ENCODE data around the gene SLC24A3.

The SLC24A3 gene

DNA sequence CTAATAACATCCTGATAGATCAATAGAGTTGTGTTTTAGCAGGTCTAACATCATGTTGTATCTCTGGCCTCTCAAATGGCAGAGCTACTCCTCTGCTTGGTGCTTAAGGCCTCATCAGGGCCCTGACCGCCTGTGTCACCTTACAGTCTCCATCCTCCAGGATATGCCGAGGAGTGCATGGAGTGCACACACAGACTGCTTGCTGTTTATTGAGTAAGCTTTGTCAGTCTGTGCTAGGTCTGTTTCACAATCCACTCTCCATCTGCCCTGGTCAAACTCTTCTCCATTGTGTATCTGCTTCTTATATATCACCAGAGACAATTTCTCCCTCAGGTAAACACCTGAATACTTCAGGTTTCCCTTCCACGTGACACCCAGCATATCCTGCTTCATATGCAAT, 136.1 kb downstream of the SLC24A3 start:
- DNase-seq: no peak

DNA sequence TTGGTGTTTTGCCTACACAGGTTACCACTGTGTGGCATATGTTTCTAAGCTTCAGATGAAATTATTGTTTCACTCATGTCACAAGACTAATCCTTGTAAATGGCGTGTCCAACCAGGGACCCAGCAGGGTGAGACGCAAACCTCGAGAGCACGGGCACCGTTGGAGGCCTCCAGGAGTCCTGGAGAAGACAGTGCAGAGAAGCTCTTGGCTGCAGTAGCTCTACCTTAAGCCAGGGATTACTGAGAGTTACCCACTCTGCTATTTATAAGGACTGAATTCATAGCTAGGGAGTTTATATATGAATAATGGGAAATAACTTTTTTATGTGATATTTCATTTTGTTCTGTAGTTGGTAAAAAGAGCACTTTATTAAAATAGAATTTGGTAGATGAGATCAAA, 137.4 kb downstream of the SLC24A3 start:
- no peak for DNase-seq

DNA sequence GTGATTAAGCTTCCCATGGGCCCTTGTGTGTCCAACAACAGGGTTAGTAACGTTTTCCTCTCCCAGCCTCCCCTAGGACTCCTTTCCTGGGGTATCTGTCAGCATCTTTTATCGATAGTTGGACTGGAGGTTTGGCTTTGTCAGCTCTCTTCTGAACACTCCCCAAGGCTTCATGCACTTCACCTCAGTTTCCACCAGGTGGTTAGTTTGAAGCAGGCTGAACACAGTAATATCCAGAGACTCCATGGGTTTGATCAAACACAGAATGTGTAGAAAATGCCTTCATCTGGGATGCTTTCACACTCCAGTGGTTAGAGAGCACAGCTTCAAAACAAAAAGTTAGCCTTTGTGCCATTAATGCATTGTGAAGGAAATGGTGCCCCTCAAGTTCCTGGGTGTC, 139.1 kb downstream of the SLC24A3 start:
- DNase-seq: no peak

DNA sequence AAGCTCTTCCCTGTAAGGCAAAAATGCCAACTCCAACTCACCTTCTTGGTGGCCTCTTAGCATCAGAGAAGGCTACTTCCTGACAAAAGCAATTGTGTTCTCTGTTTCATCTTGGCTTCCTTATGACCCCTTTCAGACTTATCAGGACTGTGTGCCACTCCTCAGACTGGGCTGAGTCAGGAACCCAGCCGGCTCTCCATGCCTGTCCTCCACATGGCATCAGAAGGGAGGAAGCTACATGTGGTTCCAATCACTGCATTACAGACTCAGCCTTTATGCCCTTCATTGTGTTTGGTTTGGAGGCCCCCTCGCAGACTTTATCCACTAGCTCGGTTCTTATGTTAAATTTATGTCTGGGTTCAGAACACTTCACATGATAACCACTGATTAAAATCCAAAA, 142.5 kb downstream of the SLC24A3 start:
- no peak for DNase-seq

DNA sequence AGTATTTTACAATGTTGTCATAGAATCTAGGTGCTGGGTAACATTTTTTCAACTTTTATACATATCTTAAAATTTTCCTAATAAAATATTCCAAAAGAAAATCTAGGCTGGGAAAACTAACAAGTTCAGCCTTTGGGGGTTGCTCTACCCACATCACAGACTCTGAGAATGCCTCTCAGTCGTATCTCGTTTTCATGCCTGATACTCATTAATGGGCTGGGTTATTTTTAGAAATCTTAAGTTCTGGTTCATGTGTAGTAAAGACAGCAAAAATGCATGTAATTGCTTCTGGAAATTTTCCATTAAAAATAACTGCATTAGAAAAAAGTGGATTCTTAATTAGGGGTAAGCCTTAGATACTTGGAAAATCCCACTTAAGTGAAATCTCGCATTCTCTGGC, 149.3 kb downstream of the SLC24A3 start:
- DNase-seq: no peak

DNA sequence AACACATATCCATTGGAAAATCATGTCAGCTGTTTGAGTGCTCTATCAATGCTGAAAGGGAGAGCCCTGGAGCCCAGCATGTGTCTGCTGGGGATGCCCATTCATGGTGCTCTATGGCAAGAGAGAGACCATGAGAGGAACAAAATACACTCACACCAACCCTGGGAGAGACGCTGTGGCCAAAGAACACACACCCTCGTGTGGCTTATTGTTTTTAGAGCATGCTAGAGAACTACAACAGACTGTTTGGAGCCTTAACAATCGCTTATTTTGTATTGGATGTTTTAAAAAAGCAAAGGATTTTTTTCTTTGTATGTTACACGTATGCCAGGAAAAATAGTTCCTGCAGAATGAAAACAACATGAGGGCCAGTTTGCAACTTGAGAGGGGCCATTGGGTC, 151.0 kb downstream of the SLC24A3 start:
- no peak for DNase-seq

DNA sequence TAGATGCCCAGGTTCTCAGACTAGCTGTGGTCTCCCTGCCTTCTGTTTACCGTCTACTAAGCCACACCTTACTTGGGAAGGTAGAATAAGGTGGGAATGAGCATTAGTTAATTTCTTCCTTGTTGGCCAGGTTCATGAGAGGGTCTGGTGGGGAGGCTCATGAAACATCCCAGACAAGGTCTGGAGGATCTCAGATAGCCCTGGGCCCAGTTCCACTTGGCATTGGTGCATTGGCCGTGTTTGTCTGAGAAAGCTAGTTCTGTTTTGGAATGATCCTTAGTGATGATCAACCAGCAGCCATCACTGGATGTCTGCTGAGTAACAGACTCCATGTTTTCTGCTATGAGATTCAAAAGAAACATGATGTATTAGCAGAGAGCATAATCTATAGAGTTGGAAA, 155.1 kb downstream of the SLC24A3 start:
- DNase-seq: no peak

DNA sequence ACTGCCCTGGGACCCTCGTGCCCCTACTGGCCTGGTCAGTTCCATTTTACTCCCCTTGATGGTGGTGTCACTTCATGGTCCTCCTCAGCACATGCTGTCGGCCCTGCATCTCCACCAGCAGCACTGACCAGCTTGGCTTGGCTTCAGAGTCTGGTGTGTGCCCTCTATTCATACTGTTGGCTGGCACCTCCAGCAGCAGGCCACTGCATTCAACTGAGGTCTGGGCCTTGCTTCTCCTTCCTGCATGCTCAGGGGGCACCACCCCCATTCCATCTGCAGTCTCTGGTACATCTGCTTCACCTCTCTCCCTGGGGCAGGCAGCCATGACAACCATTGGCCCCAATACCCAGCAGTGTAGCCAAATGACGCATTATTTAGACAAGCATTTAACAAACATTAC, 155.9 kb downstream of the SLC24A3 start:
- no peak for DNase-seq

DNA sequence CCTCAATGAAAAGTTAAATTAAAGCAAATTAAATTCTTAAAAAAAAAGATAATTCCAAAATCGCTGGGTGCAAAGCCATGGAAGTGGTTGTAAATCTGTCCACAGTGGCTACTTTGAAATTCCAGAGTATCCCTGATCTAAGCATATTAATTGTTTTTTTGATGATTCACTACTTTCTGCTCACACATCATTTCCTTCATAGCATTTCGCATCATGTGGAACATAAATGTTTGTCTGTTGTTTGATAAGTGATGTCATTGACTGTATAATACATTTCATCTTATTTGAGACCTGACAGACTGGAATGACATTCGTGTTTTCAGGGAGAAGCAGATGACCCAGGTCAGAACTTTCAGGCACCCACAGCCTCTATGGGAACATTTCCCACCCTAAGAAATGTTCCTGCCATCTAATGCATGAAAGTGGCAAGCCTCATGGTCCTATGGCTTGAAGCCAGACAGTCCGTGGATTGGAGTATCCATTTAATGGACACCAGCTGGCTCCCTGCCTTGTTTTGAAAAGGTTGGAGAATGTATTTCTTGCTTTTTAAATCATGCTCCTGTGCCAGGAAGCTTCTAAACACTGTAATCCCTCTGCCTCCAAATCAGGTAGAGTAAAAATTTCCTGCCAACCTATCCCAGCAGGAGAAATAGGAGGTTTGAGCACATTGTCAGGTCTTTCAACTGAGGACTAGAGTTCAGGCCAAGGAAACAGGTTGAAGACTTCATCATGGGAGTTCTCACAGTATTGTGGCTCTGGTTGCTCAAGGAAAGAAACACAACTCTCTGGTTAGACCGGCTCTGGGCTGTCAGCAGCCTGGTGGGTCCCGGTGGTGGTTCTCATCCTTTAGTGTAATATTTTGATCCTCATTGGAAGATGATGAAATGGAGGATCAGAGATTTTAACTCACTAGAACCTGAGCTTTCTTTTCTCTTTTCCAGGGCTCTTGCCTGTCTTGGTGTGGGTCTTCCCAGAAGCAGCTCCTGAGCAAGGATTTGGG, 157.9 kb downstream of the SLC24A3 start:
- no peak for DNase-seq

DNA sequence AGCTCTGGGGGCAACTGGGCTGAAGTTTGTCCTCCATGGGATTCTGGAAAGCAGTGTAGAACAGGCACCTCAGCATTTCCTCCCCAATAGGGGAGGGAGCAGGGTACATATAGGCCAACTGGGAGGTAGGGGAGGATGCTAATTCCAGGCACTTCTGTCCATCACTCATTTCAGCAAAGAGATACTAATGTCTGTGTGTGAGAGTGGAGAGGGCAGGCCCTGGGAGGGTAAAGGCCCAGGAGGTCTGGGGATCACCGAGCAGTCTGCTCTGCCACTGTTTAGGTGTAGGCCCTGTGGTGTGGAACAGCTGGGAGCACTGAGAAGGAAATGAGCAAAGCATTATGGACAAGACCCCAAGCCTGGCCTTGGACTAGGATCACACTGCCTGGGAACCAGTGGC, 158.7 kb downstream of the SLC24A3 start:
- no peak for DNase-seq

DNA sequence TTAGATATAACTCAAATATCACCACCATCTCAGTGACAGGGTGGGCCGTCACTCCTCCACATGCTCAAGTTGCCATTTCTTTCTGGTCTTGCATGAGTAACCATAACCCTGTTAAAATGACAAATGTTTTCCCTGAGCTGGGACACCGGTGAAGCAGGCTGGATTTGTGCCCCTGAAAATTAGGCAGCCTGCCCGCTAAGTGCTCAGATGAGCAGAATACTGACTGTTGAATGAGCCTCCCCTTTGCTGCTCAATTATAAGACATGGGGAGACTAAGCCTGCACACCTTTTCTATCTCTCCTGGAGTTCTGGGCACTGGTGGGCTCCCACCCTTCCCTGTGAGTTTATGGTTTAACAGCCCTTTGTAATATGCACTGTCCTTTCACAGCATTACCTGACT, 161.8 kb downstream of the SLC24A3 start:
- no peak for DNase-seq

DNA sequence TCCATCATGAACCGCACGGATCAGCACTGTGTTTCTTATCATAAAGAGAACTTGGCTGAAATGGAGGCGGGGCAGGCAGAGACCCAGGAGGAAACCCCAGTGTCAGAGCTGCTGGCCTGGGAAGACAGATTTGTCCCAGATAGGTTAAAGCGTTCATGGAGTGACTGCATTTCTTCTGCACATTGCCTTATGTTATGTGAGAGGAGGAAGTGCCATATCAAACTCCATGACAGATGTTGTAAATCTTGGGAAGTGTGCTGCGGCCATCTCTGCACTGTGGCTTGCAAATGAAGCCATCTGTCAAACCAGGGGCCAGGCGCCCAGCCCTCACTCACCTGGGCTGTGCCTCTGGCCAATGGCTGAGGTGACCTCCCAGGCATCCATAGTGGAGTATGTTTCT, 163.0 kb downstream of the SLC24A3 start:
- no peak for DNase-seq

DNA sequence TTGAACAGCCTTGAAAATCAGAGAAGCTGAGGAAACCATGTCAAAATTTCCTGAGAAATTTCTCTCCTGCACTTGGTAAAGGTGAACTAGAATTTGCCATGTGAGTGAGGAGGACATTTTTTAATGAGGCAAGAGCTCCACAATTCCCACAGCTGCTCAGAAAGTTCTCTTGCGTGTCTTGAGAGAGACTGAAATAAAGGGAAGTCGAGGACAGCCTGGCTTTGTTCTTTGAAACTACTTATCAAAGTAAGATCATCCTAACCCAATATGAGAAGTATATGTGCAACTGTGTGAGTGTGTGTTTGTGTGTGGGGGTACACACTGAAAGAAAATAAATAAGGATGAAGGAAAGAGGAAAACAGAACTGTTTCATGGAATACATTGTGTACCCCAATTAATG, 163.4 kb downstream of the SLC24A3 start:
- DNase-seq: no peak

DNA sequence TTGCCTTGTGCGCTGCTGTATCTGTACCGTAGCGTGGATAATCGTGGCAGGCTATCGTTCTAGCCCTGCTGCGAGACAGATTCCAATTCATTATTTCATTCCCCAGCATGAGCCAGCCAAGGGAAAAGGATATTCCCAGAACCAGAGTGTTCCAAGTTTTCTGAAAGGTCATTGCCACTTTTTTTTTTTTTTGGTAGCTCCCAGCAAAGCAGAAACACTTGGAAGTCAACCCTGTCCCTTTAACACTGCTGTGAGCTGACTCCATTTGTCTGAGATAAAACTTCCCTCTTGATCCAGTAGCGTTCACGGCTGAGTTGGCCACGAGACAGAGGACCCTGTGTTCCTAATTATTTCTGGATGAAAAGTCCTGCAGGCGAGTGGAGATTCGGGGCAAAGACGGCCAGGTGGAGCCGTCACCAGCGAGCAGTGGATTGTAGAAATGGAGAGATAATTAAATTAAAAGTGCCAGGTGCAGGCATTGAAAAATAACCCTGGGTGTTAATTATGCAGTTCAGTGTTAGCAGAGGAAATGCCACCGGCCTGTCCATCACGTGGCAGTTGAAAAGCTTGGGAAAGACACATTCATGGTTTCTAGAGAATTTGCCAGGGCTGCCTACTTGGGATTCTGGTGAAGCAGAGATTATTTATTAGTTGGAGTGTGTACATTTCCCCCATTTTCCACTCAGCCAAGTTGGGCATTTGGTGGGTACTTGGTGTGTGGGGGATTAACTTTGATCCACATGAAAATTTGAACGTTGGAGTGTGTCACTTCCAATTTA, 164.2 kb downstream of the SLC24A3 start:
- no peak for DNase-seq

DNA sequence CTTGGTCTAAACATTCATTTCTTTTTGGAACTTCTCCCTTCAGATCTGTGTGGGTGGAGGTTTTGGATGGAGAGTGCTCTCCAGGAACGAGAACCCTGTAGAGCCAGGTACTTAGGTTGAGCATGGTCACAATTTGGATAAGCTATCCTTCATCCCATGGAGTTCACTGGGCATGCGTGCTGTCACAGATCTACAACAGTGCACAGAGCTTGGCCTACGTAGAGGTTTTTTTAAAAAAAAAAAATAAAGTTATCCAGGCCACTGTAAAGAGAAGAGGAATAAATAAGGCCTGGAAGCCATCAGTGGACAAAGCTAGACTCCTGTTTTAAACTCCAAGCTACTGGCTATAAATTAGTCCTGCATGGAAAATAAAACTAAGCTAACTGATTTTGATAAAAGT, 165.6 kb downstream of the SLC24A3 start:
- DNase-seq: no peak

DNA sequence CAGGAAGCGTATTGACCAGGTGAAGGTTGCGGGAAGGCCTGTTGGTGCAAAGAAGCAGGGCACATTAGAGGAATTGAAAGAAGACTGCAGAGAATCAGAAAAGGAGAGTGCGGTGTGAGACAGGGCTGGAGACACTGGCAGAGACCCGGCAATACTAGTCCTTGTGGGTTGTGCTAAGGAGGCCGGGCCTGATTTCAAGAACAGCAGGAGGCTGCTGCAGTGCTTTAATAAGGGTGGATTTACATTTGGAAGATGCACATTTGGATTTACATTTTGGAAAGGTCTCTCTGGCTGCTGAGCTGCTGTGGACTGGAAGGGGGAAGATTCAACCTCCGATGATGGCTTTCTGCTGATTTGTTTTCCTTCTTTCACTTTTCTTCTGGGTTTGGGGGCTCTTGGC, 167.8 kb downstream of the SLC24A3 start:
- DNase-seq: no peak

DNA sequence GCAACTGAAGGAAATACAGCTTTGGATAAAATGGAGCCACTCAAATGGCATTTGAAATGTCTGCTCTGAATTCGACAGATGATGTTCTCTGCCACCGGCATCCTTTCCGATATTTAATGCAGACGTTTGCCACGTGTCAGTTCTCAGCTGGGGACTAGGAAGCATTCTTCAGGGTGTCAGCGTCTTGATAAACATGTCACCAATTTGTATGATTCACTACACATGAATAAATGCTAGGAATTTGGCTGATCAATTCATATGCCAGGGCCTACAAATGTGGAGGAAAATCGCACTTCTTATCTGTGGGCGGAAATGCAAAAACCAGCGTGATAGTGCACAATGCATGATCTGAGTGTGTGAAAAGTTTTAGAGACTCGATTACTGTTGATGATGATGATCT, 169.5 kb downstream of the SLC24A3 start:
- DNase-seq: no peak

DNA sequence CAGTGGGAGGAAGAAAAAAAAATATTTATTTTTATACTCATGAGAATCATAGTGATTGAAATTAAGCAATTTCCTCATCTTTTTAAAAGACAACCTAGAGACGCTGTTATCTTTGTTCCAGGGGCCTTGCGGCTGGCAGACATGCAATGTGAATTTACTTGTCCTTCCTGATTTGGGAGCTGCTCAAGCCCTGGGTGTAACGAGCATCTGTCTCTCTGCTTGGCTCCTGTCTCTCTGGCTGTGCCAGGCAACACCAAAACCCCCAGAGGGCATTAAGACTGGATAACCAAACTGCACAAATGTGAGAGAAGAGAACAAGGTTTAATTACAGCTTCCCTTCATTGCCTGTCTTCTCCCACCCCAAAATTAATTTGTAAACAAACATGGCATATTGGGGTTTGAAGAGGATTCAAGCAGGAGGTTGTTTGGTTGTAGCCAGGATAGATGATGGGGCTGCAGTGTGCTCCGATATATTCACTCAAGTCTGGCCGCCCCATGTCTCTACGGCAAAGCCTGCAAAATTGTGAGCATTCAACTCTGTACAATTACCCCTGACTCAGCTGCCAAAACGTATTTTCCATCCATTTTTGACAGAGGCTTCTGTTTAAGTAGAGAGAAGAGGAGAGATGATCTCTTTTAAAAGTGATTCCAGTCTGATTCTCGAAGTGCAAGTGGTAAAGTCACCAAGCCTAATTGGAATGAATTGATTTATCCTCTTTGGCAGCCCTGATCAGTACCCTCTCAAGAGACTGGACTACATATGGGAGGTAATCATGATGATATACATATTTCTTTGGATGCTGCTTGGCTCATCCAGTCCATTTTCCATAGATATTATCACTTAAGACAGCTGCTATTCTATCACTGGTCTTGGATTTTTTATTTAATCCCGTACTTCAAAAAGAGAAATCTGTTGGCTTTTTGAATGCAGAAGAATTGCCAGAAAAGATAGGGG, 170.2 kb downstream of the SLC24A3 start:
- DNase-seq: no peak

DNA sequence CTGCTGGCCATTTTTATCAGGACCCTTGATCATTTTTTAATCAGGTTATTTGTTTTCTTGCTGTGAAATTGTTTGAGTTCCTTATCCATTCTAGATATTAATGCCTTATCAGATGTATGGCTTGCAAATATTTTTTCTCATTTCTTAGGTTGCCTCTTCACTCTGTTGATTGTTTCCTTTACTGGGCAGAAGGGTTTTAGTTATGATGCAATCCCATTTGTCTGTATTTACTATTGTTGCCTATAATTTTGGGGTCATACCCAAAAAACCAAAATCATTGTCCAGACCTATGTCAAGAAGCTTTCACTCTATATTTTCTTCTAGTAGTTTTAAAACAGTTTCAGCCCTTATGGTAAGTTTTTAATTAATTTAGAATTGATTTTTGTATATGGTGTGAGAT, 172.5 kb downstream of the SLC24A3 start:
- DNase-seq: no peak

DNA sequence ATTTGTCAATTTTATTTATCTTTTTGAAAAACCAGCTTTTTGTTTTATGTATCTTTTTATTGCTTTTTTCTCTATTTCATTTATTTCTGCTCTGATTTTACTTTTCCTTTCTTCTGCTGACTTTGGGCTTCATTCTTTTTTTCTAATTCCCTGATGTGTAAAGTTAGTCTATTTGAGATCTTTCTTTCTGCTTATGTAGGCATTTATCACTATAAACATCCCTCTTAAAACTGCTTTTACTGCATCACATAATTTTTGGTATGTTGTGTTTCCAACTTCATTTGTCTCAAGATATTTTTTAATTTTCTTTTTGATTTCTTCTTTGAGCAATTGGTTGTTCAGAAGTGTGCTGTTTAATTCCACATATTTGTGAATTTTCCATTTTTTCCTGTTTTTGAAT, 174.8 kb downstream of the SLC24A3 start:
- DNase-seq: no peak

DNA sequence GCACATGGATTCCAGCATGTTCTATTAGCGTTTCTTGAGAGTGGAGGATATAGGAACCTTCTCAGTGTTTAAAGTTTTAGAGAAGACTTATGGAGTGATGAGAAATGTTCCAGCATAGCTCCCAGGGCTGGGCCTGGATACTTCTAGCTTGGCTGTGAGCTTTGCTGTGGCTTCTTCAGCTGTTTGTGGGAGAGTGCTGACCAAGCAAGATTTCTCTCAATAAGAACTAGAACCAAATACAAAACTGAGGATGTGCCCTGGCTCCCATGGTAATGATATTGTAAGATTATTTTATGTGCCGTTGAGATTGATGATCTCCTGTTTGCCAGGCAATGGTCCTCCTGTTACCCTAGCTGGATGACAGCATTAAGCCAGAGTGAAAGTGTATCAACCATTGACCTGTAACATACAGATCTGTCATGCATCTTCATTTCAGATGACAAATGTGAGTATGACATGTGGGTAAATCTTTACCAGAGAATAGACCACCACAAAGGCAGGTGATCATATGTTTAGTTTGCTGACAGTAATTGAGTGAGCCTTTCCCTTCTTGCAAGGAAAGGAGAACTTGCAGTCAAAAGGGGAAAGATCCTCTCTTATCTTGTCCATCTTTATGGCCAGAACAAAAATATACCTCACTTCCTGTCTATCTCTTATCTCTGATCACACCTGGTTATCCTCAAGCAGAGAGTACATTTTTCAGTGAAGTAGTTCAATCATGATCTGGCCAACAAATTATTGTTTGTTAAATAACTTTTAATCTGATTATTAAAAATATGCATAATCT, 180.1 kb downstream of the SLC24A3 start:
- DNase-seq: no peak

DNA sequence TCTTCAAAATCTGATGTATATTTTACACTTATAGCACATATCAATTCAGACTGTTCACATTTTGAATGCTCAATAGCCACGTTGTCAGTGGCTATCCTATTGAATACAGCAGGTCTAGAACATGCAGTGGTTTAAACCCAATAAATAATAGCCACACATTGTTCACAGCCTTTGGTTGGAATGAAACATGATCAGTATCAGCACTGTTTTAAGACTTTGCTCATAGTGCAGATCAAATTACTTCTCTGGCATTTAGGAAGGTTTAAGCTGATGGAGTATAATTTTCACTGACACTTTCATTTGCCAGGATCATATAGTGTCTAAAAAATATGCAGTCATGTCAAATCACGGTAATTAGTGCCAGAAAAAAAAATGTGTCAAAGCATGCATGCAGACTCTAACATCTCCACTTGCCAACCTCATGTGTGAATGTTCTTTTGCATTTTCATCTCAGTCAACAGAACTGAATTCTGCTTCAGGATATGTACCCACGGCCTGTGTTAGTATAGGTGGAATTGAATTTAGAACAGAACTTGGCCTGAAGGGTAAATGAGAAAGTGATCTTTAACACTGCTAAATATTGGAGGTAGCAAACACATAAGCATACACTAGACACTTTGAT, 184.1 kb downstream of the SLC24A3 start:
- no peak for DNase-seq

All from Kasumi-1 (cell line).